ENCODE measurements around the gene KRTAP4-6.
"Not testable (repeated sequence)": the region's sequence is repeated elsewhere in the genome, so short reads cannot be mapped to it uniquely, and the experiment has no call there.

GRCh38 chr17:41189837-41190318, 49.5 kb upstream of the KRTAP4-6 start, which contains the start of gene KRTAP9-1:
- not testable (repeated sequence) for TF ChIP-seq CTCF (IDR thresholded peaks at IDR 0.05); RNF2 (IDR thresholded peaks at IDR 0.05; ENCODE audit: borderline replicate concordance, low read depth); BCL3 (IDR thresholded peaks at IDR 0.05); MAZ (IDR thresholded peaks at IDR 0.05; ENCODE audit: borderline replicate concordance, low read depth, low read length); JUNB (IDR thresholded peaks at IDR 0.05); POLR2A (IDR thresholded peaks at IDR 0.05; ENCODE audit: low read length); BHLHE40 (IDR thresholded peaks at IDR 0.05; ENCODE audit: low read depth, low read length); CHD2 (IDR thresholded peaks at IDR 0.05; ENCODE audit: low read length, partially characterized antibody); HMGXB4 (CRISPR knock-in tag; IDR thresholded peaks at IDR 0.05; ENCODE audit: borderline replicate concordance); SMC3 (IDR thresholded peaks at IDR 0.05); HOXA7 (CRISPR knock-in tag; IDR thresholded peaks at IDR 0.05)

Measured in A549 (cell line).